B cell (primary cell): Measurements from ENCODE around the gene APIP. TPM values are rescaled to one million over a fixed set of nuclear protein-coding genes. Genes with fewer than 3 reads are reported as not detected.

Source experiments
- ATAC-seq: fragments of 200-7000 bp; cut with Tn5 transposase; one replicate; pipeline ENCODE4 v1.10.0; 2021; ENCODE audit warnings: low read depth, mild to moderate bottlenecking, moderate number of reproducible peaks, moderate library complexity
- CTCF ChIA-PET: fragments of 350-600 bp; sonication (Branson Sonifier 250); formaldehyde crosslinking; loops from one replicate; lab custom pipeline; 2021; ENCODE audit warnings: antibody characterized with exemption, inconsistent platforms; lab: Charles Lee
- POLR2A ChIA-PET: fragments of 350-600 bp; sonication (Branson Sonifier 250); formaldehyde crosslinking; loops from one replicate; lab custom pipeline; 2021; ENCODE audit warnings: antibody characterized with exemption; lab: Charles Lee
- DNase-seq: peaks from one replicate; pipeline ENCODE4 v3.0.0; 2013
- H2AFZ ChIP-seq: 2 replicates; pipeline ENCODE4 v1.6.1; 2012; ENCODE audit warnings: mild to moderate bottlenecking, low read depth, low read length; ENCODE audit not compliant: insufficient read depth, poor library complexity, severe bottlenecking
- H3K27ac ChIP-seq, 2 donors: 1 replicate in 1 of 2; 2 replicates in 1 of 2; pipeline ENCODE4 v1.5.1; 2012 to 2013; ENCODE audit warnings: low read length in 2 of 2, mild to moderate bottlenecking in 2 of 2, moderate library complexity in 1 of 2
- H3K27me3 ChIP-seq, 4 experiments: fragments of 200-600 bp in 1 of 4; sonication (generic) in 1 of 4; replicated peaks in 1 of 4; 1 replicate in 2 of 4; 2 replicates in 2 of 4; pipeline versions ENCODE4 v1.6.1 to v1.7.0; 2013 to 2016; ENCODE audit warnings: low read length in 3 of 4, mild to moderate bottlenecking in 2 of 4, mixed read lengths in 1 of 4, moderate library complexity in 1 of 4; ENCODE audit not compliant: insufficient read depth in 4 of 4, control insufficient read depth in 3 of 4; ENCODE audit errors: control extremely low read depth in 1 of 4
- H3K36me3 ChIP-seq, 2 experiments: replicated peaks in 1 of 2; 1 replicate in 1 of 2; 2 replicates in 1 of 2; pipeline versions ENCODE4 v1.6.1 to v1.7.1; 2013; ENCODE audit warnings: low read length in 1 of 2; ENCODE audit not compliant: insufficient read depth in 2 of 2, control insufficient read depth in 1 of 2; ENCODE audit errors: control extremely low read depth in 1 of 2, extremely low read depth in 1 of 2
- H3K4me1 ChIP-seq, 2 donors: fragments of 200-600 bp in 1 of 2; sonication (generic) in 1 of 2; 1 replicate in 1 of 2; 2 replicates in 1 of 2; pipeline versions ENCODE4 v1.5.1 to v1.6.1; 2013 to 2017; ENCODE audit warnings: low read length in 2 of 2; ENCODE audit not compliant: control insufficient read depth in 2 of 2, insufficient read depth in 2 of 2
- H3K4me2 ChIP-seq: replicated peaks from 2 replicates; pipeline ENCODE3; 2012; ENCODE audit warnings: mild to moderate bottlenecking, low read depth, low read length; ENCODE audit not compliant: poor library complexity, severe bottlenecking
- H3K4me3 ChIP-seq, 5 experiments: fragments of 200-600 bp in 1 of 5; sonication (generic) in 1 of 5; 1 replicate in 3 of 5; 2 replicates in 2 of 5; pipeline versions ENCODE4 v1.5.1 to v1.7.0; 2011 to 2016; ENCODE audit warnings: low read length in 4 of 5, mild to moderate bottlenecking in 4 of 5, low read depth in 2 of 5, control low read depth in 1 of 5, moderate library complexity in 1 of 5; ENCODE audit not compliant: insufficient read depth in 1 of 5; ENCODE audit errors: control extremely low read depth in 1 of 5, extremely low read depth in 1 of 5
- H3K79me2 ChIP-seq: fragments of 200-600 bp; sonication (generic); one replicate; pipeline ENCODE4 v1.6.0; 2016; ENCODE audit warnings: low read length; ENCODE audit not compliant: control insufficient read depth, insufficient read depth
- H3K9ac ChIP-seq: fragments of 200-600 bp; sonication (generic); 2 replicates; pipeline ENCODE4 v1.6.1; 2017; ENCODE audit warnings: mild to moderate bottlenecking, low read length, moderate library complexity
- H3K9me3 ChIP-seq, 3 donors: one replicate each; pipeline versions ENCODE4 v1.6.1 to v1.7.1; 2013; ENCODE audit warnings: low read length in 2 of 3; ENCODE audit not compliant: control insufficient read depth in 2 of 3, insufficient read depth in 1 of 3; ENCODE audit errors: control extremely low read depth in 1 of 3
- H4K20me1 ChIP-seq: 2 replicates; pipeline ENCODE4 v1.6.0; 2012; ENCODE audit warnings: mild to moderate bottlenecking, low read length; ENCODE audit not compliant: insufficient read depth, control insufficient read depth, poor library complexity, severe bottlenecking
- H3K27ac Mint-ChIP-seq: one replicate; pipeline ENCODE4 v1.8.0; 2021; ENCODE audit warnings: mixed read lengths
- H3K27me3 Mint-ChIP-seq: one replicate; pipeline ENCODE4 v1.8.0; 2021; ENCODE audit warnings: mixed read lengths
- H3K4me1 Mint-ChIP-seq: one replicate; pipeline ENCODE4 v1.8.0; 2021; ENCODE audit warnings: mixed read lengths
- H3K4me3 Mint-ChIP-seq: one replicate; pipeline ENCODE4 v1.8.0; 2021; ENCODE audit warnings: mixed read lengths
- H3K9me3 Mint-ChIP-seq: one replicate; pipeline ENCODE4 v1.8.0; 2022; ENCODE audit warnings: mixed read lengths; ENCODE audit not compliant: insufficient read depth
- CTCF ChIP-seq: fragments of 200-600 bp; IDR thresholded peaks from one replicate; pipeline ENCODE4 v1.8.0; 2022; ENCODE audit warnings: antibody characterized with exemption, mild to moderate bottlenecking
- EZH2 ChIP-seq: IDR thresholded peaks from 2 replicates; pipeline ENCODE4 v1.6.1; 2012; ENCODE audit warnings: borderline replicate concordance, low read depth, mild to moderate bottlenecking, moderate library complexity, low read length; ENCODE audit not compliant: insufficient read depth, poor library complexity, severe bottlenecking
- WGBS: methylation state at CpG from one replicate; pipeline ENCODE4 v1.1.5; 2013; ENCODE audit warnings: missing lambda C conversion rate; ENCODE audit not compliant: insufficient coverage; 5-methylcytosine and 5-hydroxymethylcytosine counted together
- intact Hi-C: fragments of 100-400 bp; cut with micrococcal nuclease; formaldehyde crosslinking; loops from one replicate; pipeline ENCODE4 v1.10.0; 2022
- polyA plus RNA-seq: library from polyadenylated mRNA; depleted of rRNA; stranded (reverse); fragments of >200 nt; gene quantifications from 2 replicates; pipeline ENCODE4 v1.2.3, GENCODE V29; 2012
- total RNA-seq, 2 donors: library from RNA; stranded (reverse); fragments of 120-200 nt in 1 of 2; gene quantifications; 1 replicate in 1 of 2; 2 replicates in 1 of 2; pipeline versions ENCODE4 v1.2.3 to v1.2.4, GENCODE V29; 2013 to 2022

APIP gene
- total and polyA plus RNA-seq, 2 donors (not counting 1 experiment from before 2014, with no cell fraction given), result 6.1 to 19.4 TPM

- peaks cover 0 to 11% (median 0%) of the 10 kb centered on the region in 4 experiments for H3K27me3 ChIP-seq
- H3K4me3 ChIP-seq, result no peak overlapping the region
- H3K27ac ChIP-seq, result no peak overlapping the region
- ATAC-seq (no peak), DNase-seq (no peak)
- no peaks in the 10 kb centered on the region for H3K79me2 ChIP-seq
- Mint-ChIP-seq H3K9me3 (no peaks in the 10 kb centered on the region), H3K27ac (no peak overlapping the region), H3K4me1 (no peaks in the 10 kb centered on the region), H3K27me3 (peaks cover 28% of the 10 kb centered on the region), H3K4me3 (no peak overlapping the region)
- no peaks in the 10 kb centered on the region for H3K36me3 ChIP-seq
- ChIA-PET CTCF (no interaction called here), POLR2A (no interaction called here)
- no peak overlapping the region for H3K9ac ChIP-seq
- WGBS, result 100% methylated on average over 2 of the region's 3 CpGs
- TF ChIP-seq EZH2 (no peak), CTCF (no peak)
- no peak overlapping the region for H2AFZ ChIP-seq
- no peak overlapping the region for H3K4me2 ChIP-seq
- no peaks in the 10 kb centered on the region for H3K4me1 ChIP-seq
- no peaks in the 10 kb centered on the region for H4K20me1 ChIP-seq
- H3K9me3 ChIP-seq, result no peaks in the 10 kb centered on the region
- intact Hi-C loops, result no loop called here
Observed at GRCh38 chr11:34846467-34846866, 69.7 kb downstream of the APIP start.

- Histone ChIP-seq H3K79me2 (no peaks in the 10 kb centered on the region), H3K9me3 (peaks cover 0 to 5% (median 3%) of the 10 kb centered on the region in 3 donors), H3K4me3 (no peak overlapping the region), H3K27me3 (peaks cover 0 to 11% (median 0%) of the 10 kb centered on the region in 4 experiments), H3K9ac (no peak overlapping the region), H3K36me3 (no peaks in the 10 kb centered on the region), H4K20me1 (no peaks in the 10 kb centered on the region), H3K4me1 (no peaks in the 10 kb centered on the region), H2AFZ (no peak overlapping the region), H3K4me2 (no peak overlapping the region), H3K27ac (no peak overlapping the region)
- Mint-ChIP-seq H3K4me1 (no peaks in the 10 kb centered on the region), H3K9me3 (no peaks in the 10 kb centered on the region), H3K4me3 (no peak overlapping the region), H3K27ac (no peak overlapping the region), H3K27me3 (peaks cover 23% of the 10 kb centered on the region)
- CTCF ChIA-PET, result no interaction called here
- POLR2A ChIA-PET, result no interaction called here
- intact Hi-C loops, result no loop called here
- ATAC-seq (no peak), DNase-seq (no peak)
- WGBS, result 90% methylated on average over 4 of the region's 5 CpGs
- TF ChIP-seq CTCF, result no peak
- TF ChIP-seq EZH2, result no peak
Observed at GRCh38 chr11:34844463-34845112, 71.6 kb downstream of the APIP start.
